IMR-90 (cell line): ENCODE results near the gene TMTC2. TPM values are rescaled to one million over a fixed set of nuclear protein-coding genes. Genes with fewer than 3 reads are reported as not detected.

Source experiments
- ATAC-seq: fragments of 200-7000 bp; cut with Tn5 transposase; 2 replicates; pipeline ENCODE4 v1.9.1; 2020; ENCODE audit warnings: low read depth, mild to moderate bottlenecking, moderate library complexity
- BruUV-seq: library from RNA; stranded (reverse); fragments of 400-500 nt; replicated peaks from 2 replicates; lab custom pipeline; 2021; lab: Mats Ljungman, UMichigan
- CTCF ChIA-PET: fragments of 300-600 bp; formaldehyde crosslinking; extraction: SDS; loops from one replicate; lab custom pipeline; 2021; ENCODE audit warnings: antibody characterized with exemption; lab: Yijun Ruan, JAX
- POLR2A ChIA-PET: fragments of 300-600 bp; sonication (Branson Sonifier 250); formaldehyde crosslinking; loops from one replicate; lab custom pipeline; 2022; ENCODE audit warnings: antibody characterized with exemption; ENCODE audit not compliant: unreplicated experiment; lab: Charles Lee
- DNase-seq: peaks from one replicate; pipeline ENCODE4 v3.0.0; 2013
- H2AFZ ChIP-seq: replicated peaks from 2 replicates; pipeline ENCODE3; 2013; ENCODE audit warnings: low read length, mild to moderate bottlenecking; ENCODE audit not compliant: poor library complexity
- H2AK5ac ChIP-seq: 2 replicates; pipeline ENCODE4 v1.6.1; 2013; ENCODE audit warnings: low read depth, low read length, inconsistent platforms
- H2AK9ac ChIP-seq: replicated peaks from 2 replicates; pipeline ENCODE3; 2013; ENCODE audit warnings: mild to moderate bottlenecking, low read depth, low read length, moderate library complexity; ENCODE audit not compliant: poor library complexity
- H2BK120ac ChIP-seq: 2 replicates; pipeline ENCODE4 v1.6.1; 2013; ENCODE audit warnings: low read depth, low read length, inconsistent platforms
- H2BK15ac ChIP-seq: 3 replicates; pipeline ENCODE4 v1.6.1; 2013; ENCODE audit warnings: low read depth, low read length, inconsistent platforms
- H2BK20ac ChIP-seq: 2 replicates; pipeline ENCODE4 v1.6.1; 2013; ENCODE audit warnings: low read depth, mild to moderate bottlenecking, inconsistent platforms, low read length, moderate library complexity
- H2BK5ac ChIP-seq: 2 replicates; pipeline ENCODE4 v1.6.1; 2013; ENCODE audit warnings: mild to moderate bottlenecking, low read depth, low read length, inconsistent platforms; ENCODE audit not compliant: poor library complexity, severe bottlenecking
- H3K14ac ChIP-seq: replicated peaks from 2 replicates; pipeline ENCODE4 v1.6.1; 2013; ENCODE audit warnings: low read depth, low read length, inconsistent platforms
- H3K18ac ChIP-seq: 2 replicates; pipeline ENCODE4 v1.6.1; 2013; ENCODE audit warnings: low read depth, low read length, control low read depth
- H3K23ac ChIP-seq: 2 replicates; pipeline ENCODE4 v1.6.1; 2013; ENCODE audit warnings: low read depth, low read length, inconsistent platforms
- H3K27ac ChIP-seq: 2 replicates; pipeline ENCODE4 v1.5.1; 2013; ENCODE audit warnings: mild to moderate bottlenecking, control low read depth, low read length; ENCODE audit not compliant: insufficient read depth
- H3K27me3 ChIP-seq: 2 replicates; pipeline ENCODE4 v1.6.1; 2013; ENCODE audit warnings: low read length; ENCODE audit not compliant: control insufficient read depth, insufficient read depth
- H3K36me3 ChIP-seq: 2 replicates; pipeline ENCODE4 v1.6.1; 2013; ENCODE audit warnings: low read length, mixed read lengths; ENCODE audit not compliant: control insufficient read depth, insufficient read depth
- H3K4ac ChIP-seq: 2 replicates; pipeline ENCODE4 v1.6.1; 2013; ENCODE audit warnings: low read depth, low read length, inconsistent platforms
- H3K4me1 ChIP-seq: 2 replicates; pipeline ENCODE4 v1.6.1; 2013; ENCODE audit warnings: low read length, mixed read lengths; ENCODE audit not compliant: control insufficient read depth, insufficient read depth
- H3K4me2 ChIP-seq: 2 replicates; pipeline ENCODE4 v1.6.1; 2013; ENCODE audit warnings: low read depth, mild to moderate bottlenecking, control low read depth, low read length, moderate library complexity
- H3K4me3 ChIP-seq: 2 replicates; pipeline ENCODE4 v1.5.1; 2013; ENCODE audit warnings: low read depth, mild to moderate bottlenecking, control low read depth, low read length, moderate library complexity; ENCODE audit not compliant: insufficient read depth
- H3K56ac ChIP-seq: 2 replicates; pipeline ENCODE4 v1.6.1; 2013; ENCODE audit warnings: low read length, inconsistent platforms; ENCODE audit not compliant: insufficient read depth; ENCODE audit errors: extremely low read depth
- H3K79me1 ChIP-seq, 2 experiments: 2 replicates each; pipeline ENCODE4 v1.6.1; 2013; ENCODE audit warnings: low read length in 2 of 2, inconsistent platforms in 1 of 2, low read depth in 1 of 2
- H3K9ac ChIP-seq: 2 replicates; pipeline ENCODE4 v1.6.1; 2013; ENCODE audit warnings: low read depth, low read length, control low read depth
- H3K9me1 ChIP-seq: 2 replicates; pipeline ENCODE4 v1.6.1; 2013; ENCODE audit warnings: low read length, inconsistent platforms; ENCODE audit not compliant: insufficient read depth
- H3K9me3 ChIP-seq: 2 replicates; pipeline ENCODE4 v1.6.1; 2013; ENCODE audit warnings: low read length; ENCODE audit not compliant: control insufficient read depth, insufficient read depth
- H4K20me1 ChIP-seq: 2 replicates; pipeline ENCODE4 v1.6.1; 2013; ENCODE audit warnings: low read length, inconsistent platforms; ENCODE audit not compliant: insufficient read depth
- H4K5ac ChIP-seq: 2 replicates; pipeline ENCODE4 v1.6.1; 2013; ENCODE audit warnings: mild to moderate bottlenecking, low read depth, low read length, control low read depth
- H4K8ac ChIP-seq, 2 experiments: 2 replicates each; pipeline ENCODE4 v1.6.1; 2013; ENCODE audit warnings: low read depth in 2 of 2, low read length in 2 of 2, control low read depth in 1 of 2, inconsistent platforms in 1 of 2
- H4K91ac ChIP-seq: 2 replicates; pipeline ENCODE4 v1.6.1; 2013; ENCODE audit warnings: low read depth, low read length, inconsistent platforms; ENCODE audit not compliant: insufficient read depth
- CEBPB ChIP-seq: IDR thresholded peaks from 2 replicates; pipeline ENCODE4 v1.6.1; 2012; ENCODE audit warnings: low read depth, low read length, improper control_type of control experiment
- FOS ChIP-seq: fragments of 150-350 bp; IDR thresholded peaks from 2 replicates; pipeline ENCODE4 v1.6.1; 2016; ENCODE audit warnings: low read depth, low read length
- WGBS, 2 experiments: methylation state at CpG; one replicate each; pipeline versions ENCODE4 v1.1.5 to v1.1.7; 2013; ENCODE audit warnings: missing lambda C conversion rate in 2 of 2; ENCODE audit not compliant: insufficient read length in 1 of 2; ENCODE audit errors: extremely low coverage in 2 of 2; 5-methylcytosine and 5-hydroxymethylcytosine counted together
- dilution Hi-C: fragments of 300-500 bp; cut with HindIII; formaldehyde crosslinking; loops from one replicate; pipeline ENCODE4 v1.14.3; 2018; ENCODE audit warnings: low sequenced_read_pairs; ENCODE audit not compliant: unreplicated experiment
- in situ Hi-C: fragments of 300-500 bp; cut with MboI; formaldehyde crosslinking; loops from 3 replicates; pipeline ENCODE4 v1.14.3; 2019; ENCODE audit warnings: low sequenced_read_pairs, inconsistent platforms, mixed read lengths
- intact Hi-C: fragments of 100-400 bp; cut with micrococcal nuclease; formaldehyde crosslinking; loops from 2 replicates; pipeline ENCODE4 v1.10.0; 2022
- polyA plus RNA-seq, 3 experiments: library from polyadenylated mRNA; depleted of rRNA; stranded (reverse); fragments of >200 nt; gene quantifications; 2 replicates each; pipeline ENCODE4 v1.2.3, GENCODE V29; 2012; ENCODE audit warnings: low replicate concordance in 1 of 3
- total RNA-seq: library from RNA; depleted of rRNA; stranded (reverse); fragments of >200 nt; gene quantifications from 2 replicates; pipeline ENCODE4 v1.2.3, GENCODE V29; 2012

The TMTC2 gene
- total and polyA plus RNA-seq, 2 of the 4 experiments (the other 2 are of a cell fraction), result 0.56 to 1.4 TPM

DNA sequence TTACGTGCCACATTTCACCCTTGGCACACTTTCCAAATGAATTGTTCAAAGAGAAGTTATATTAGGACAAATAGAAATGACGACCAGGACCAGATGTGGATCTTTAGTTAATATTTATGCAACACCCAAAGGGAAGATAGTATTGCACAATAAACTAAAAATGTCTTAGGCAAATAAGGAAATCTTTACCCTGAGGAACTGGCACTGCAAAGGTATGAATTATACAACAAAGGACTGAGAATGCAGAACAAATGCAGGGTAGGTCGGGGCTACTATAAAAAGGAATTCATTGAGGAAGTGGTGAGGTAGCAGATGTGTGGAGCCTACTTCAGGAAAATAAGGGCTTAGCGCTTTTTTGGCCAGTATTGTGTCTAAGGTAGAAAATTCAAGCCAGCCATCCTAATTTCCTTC is 3.9 kb upstream of the TMTC2 start:
- H3K9ac ChIP-seq, result no peak overlapping the region
- TF ChIP-seq FOS (no peak), CEBPB (peak; percentile 71)
- intact Hi-C loops (no loop called here), in situ Hi-C loops (no loop called here), dilution Hi-C loops (no loop called here)
- no peak overlapping the region for H2AK5ac ChIP-seq
- H4K20me1 ChIP-seq, result no peaks in the 10 kb centered on the region
- no peak overlapping the region for H3K27ac ChIP-seq
- H3K9me3 ChIP-seq, result no peaks in the 10 kb centered on the region
- no peak overlapping the region for H3K4me3 ChIP-seq
- WGBS, 2 experiments, result no CpG with 5 or more reads among the region's 4 CpGs
- H3K18ac ChIP-seq, result no peak overlapping the region
- H3K9me1 ChIP-seq, result no peaks in the 10 kb centered on the region
- DNase-seq, result no peak
- ChIA-PET POLR2A (no interaction called here), CTCF (no interaction called here)
- no peak for ATAC-seq
- no peak overlapping the region for H4K91ac ChIP-seq
- H2BK20ac ChIP-seq, result no peak overlapping the region
- H3K4me1 ChIP-seq, result no peaks in the 10 kb centered on the region
- no peak overlapping the region for H3K56ac ChIP-seq
- no peak overlapping the region for H3K14ac ChIP-seq
- no peak overlapping the region for H3K4ac ChIP-seq
- no peak overlapping the region for H2AK9ac ChIP-seq
- H4K8ac ChIP-seq, result no peak overlapping the region
- no peak overlapping the region for H2AFZ ChIP-seq
- no peak overlapping the region for H3K4me2 ChIP-seq
- no peak overlapping the region for H2BK15ac ChIP-seq
- no peaks in the 10 kb centered on the region for H3K36me3 ChIP-seq
- no peak overlapping the region for H4K5ac ChIP-seq
- no TSS peak for BruUV-seq
- no peak overlapping the region for H3K23ac ChIP-seq
- no peak overlapping the region for H2BK5ac ChIP-seq
- H3K79me1 ChIP-seq, result no peaks in the 10 kb centered on the region
- H3K27me3 ChIP-seq, result no peaks in the 10 kb centered on the region
- no peak overlapping the region for H2BK120ac ChIP-seq
